Naive thymus-derived CD8-positive, alpha-beta T cell (primary cell): Measurements from ENCODE around the gene IGHMBP2. TPM values are rescaled to one million over a fixed set of nuclear protein-coding genes. Genes with fewer than 3 reads are reported as not detected.
"Not testable (repeated sequence)": the region's sequence is repeated elsewhere in the genome, so short reads cannot be mapped to it uniquely, and the experiment has no call there.

Experiments used
- ATAC-seq, 2 donors: fragments of 150-1000 bp; cut with Tn5 transposase in 1 of 2; sonication (Bioruptor Pico), chemical (Tn5 transposase) in 1 of 2; 1 replicate in 1 of 2; 2 replicates in 1 of 2; pipeline ENCODE4 v1.10.0; 2021; ENCODE audit warnings: mild to moderate bottlenecking in 2 of 2, moderate library complexity in 2 of 2
- POLR2A ChIA-PET: fragments of 350-600 bp; sonication (Branson Sonifier 250); formaldehyde crosslinking; loops from one replicate; lab custom pipeline; 2021; ENCODE audit warnings: antibody characterized with exemption; lab: Charles Lee
- DNase-seq, 10 donors: peaks; one replicate each; pipeline versions ENCODE4 v3.0.0 to v3.0.0-alpha.2; 2020 to 2022
- H3K27ac Mint-ChIP-seq, 10 donors: one replicate each; pipeline ENCODE4 v1.8.0; 2020 to 2022; ENCODE audit warnings: mild to moderate bottlenecking in 10 of 10, mixed read lengths in 10 of 10, moderate library complexity in 4 of 10, inconsistent platforms in 1 of 10
- H3K27me3 Mint-ChIP-seq, 5 donors: one replicate each; pipeline ENCODE4 v1.8.0; 2021 to 2022; ENCODE audit warnings: mixed read lengths in 5 of 5
- H3K36me3 Mint-ChIP-seq, 3 donors: one replicate each; pipeline ENCODE4 v1.8.0; 2020 to 2022; ENCODE audit warnings: mixed read lengths in 3 of 3, mild to moderate bottlenecking in 2 of 3, inconsistent platforms in 1 of 3
- H3K4me1 Mint-ChIP-seq, 4 donors: one replicate each; pipeline ENCODE4 v1.8.0; 2021 to 2022; ENCODE audit warnings: mixed read lengths in 4 of 4
- H3K4me3 Mint-ChIP-seq, 10 donors: one replicate each; pipeline ENCODE4 v1.8.0; 2020 to 2022; ENCODE audit warnings: mild to moderate bottlenecking in 10 of 10, mixed read lengths in 10 of 10, moderate library complexity in 6 of 10, inconsistent platforms in 1 of 10
- H3K9me3 Mint-ChIP-seq, 9 donors: one replicate each; pipeline ENCODE4 v1.8.0; 2020 to 2022; ENCODE audit warnings: mixed read lengths in 9 of 9, mild to moderate bottlenecking in 3 of 9, inconsistent platforms in 1 of 9, moderate library complexity in 1 of 9
- polyA plus RNA-seq, 3 donors: library from polyadenylated mRNA; unstranded; fragments of 300-500 nt; fragmentation: Illumina TruSeq; gene quantifications; one replicate each; pipeline ENCODE4 v1.2.3, GENCODE V29; 2021
- total RNA-seq, 8 experiments: library from RNA in 2 of 8; stranded (reverse) in 2 of 8; gene quantifications; one replicate each; pipeline ENCODE4 v1.2.3 and lab custom pipeline; 2021 to 2026

The IGHMBP2 gene
- total RNA-seq (10 to 100 TPM; 28.5 to 32.5 TPM), polyA plus RNA-seq (10 to 100 TPM in 1 of 3 donors, 1 to 10 TPM in 2; 5.1 to 10.5 (median 6.0) TPM), total RNA-seq (lab: John Stamatoyannopoulos, UW) (21.8 to 30.7 (median 28.6) reads per million in 6 experiments)

DNA sequence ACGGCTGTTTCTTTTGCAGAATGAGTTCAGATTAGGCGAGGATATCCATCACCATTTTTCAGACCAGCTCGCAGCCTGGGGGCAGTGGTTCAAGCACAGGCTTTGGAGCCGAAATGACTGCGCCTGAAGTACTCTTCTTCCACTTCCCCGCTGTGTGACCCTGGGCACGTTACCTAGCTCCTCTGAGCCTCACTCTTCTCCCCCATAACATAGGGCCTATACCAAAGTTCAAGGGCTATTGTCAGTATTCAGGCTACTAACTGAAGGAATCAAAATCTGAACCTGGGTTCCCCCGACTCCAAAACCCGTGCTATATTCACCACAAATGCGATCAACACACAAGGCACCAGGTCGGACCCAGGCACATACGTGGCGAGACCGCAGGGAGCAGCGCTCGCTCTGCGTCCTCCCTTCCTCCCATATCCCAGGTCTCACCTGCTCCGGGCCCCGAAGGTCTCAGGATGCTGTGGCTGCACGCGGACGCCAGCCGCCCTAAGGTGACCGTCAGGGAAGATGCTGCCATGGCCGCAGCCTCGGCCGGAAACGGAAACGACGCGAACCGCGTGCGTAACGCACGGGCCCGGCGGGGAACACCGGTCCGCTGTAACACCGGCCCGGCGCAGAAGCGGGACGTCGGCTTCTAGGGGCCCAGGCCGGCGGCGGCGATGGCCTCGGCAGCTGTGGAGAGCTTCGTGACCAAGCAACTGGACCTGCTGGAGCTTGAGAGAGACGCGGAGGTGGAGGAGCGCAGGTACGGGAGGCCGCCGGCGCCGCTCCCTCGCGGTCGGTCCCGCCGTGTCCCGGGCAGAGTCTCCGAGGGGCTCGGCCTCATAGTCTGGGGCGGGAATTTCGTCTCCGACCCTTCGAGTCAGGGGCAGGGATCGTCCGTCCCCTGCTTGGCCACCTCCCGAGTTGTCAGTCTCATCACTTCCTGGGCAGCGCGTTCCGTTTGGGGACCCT, at the start of gene IGHMBP2, which contains the start of gene MRPL21:
Gene IGHMBP2, plus strand, starts transcription at position 604 of the 960 bp plus-strand sequence. Its CDS starts 62 bp downstream, at position 666.
Gene MRPL21, minus strand, starts transcription at position 545 of the 960 bp plus-strand sequence. Its CDS starts 22 bp downstream, at position 523.
- Mint-ChIP-seq H3K36me3 (peaks cover 0 to 35% (median 5%) of the 10 kb centered on the region in 3 donors), H3K27me3 (no peaks in the 10 kb centered on the region), H3K27ac (peak within 1 kb of the TSS; percentile 88 to 98 (median 95)), H3K4me1 (peaks cover 36 to 49% (median 47%) of the 10 kb centered on the region in 4 donors), H3K4me3 (peak within 1 kb of the TSS; percentile 95 to 98 (median 98)), H3K9me3 (no peaks in the 10 kb centered on the region)
- ATAC-seq (peak; percentile 95), DNase-seq (peak; percentile 69 to 89 (median 82))
- POLR2A ChIA-PET = interaction anchor here (0.6 to 1.0 kb wide), 2 partner anchors 63 to 148 kb away, joined by 3 read pairs; no protein-coding TSS in a partner anchor

DNA sequence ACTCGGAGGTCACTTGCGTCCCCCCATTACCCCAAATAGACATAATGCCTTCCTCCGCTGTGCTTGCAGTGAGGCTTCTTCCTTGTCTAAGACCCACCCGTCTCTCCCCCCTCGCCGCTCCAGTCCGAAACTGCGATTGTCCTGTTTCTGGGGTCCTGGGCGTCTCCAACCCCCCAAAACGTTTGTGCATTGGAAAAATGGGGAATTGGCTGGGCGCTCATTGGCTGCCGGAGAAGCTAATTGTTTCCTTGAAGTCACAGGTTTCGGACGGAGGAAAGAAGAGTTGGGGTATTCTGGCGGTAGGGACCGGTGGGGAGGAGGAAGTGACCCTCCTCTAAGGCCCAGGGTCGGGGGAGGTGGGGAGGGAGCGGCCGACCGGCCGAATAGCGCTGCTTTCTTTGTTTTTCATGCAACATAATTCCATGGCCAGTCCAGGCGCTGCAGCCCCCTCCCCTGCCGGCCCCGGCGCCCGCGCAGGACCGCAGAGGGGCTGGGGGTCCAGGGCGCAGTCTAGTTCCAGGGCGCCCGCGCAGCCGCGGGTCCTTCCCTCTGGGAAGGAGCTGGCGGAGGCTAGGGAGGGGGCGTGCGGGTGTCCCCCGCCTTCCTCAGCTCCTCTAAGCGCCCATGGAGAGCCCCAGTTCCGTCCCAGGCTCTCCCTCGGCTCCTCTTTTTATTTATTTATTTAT, 49.3 kb upstream of the IGHMBP2 start:
- H3K27me3 Mint-ChIP-seq = peaks cover 14 to 22% (median 20%) of the 10 kb centered on the region in 5 donors
- peak; percentile 23 to 28 for ATAC-seq
- peaks cover 0 to 5% (median under 1%) of the 10 kb centered on the region in 4 donors for H3K4me1 Mint-ChIP-seq
- H3K9me3 Mint-ChIP-seq = peaks cover 0 to 3% (median 0%) of the 10 kb centered on the region in 9 donors
- POLR2A ChIA-PET = interaction anchor here (0.5 to 1.2 kb wide), 3 partner anchors 11 to 27 kb away, joined by 3 to 5 read pairs (median 3); no protein-coding TSS in a partner anchor
- DNase-seq = no peak
- no peak overlapping the region for H3K27ac Mint-ChIP-seq
- H3K36me3 Mint-ChIP-seq = peaks cover 0 to 2% (median 0%) of the 10 kb centered on the region in 3 donors
- peak overlapping the region in 8 of 10 donors; percentile 24 to 73 (median 56) for H3K4me3 Mint-ChIP-seq

DNA sequence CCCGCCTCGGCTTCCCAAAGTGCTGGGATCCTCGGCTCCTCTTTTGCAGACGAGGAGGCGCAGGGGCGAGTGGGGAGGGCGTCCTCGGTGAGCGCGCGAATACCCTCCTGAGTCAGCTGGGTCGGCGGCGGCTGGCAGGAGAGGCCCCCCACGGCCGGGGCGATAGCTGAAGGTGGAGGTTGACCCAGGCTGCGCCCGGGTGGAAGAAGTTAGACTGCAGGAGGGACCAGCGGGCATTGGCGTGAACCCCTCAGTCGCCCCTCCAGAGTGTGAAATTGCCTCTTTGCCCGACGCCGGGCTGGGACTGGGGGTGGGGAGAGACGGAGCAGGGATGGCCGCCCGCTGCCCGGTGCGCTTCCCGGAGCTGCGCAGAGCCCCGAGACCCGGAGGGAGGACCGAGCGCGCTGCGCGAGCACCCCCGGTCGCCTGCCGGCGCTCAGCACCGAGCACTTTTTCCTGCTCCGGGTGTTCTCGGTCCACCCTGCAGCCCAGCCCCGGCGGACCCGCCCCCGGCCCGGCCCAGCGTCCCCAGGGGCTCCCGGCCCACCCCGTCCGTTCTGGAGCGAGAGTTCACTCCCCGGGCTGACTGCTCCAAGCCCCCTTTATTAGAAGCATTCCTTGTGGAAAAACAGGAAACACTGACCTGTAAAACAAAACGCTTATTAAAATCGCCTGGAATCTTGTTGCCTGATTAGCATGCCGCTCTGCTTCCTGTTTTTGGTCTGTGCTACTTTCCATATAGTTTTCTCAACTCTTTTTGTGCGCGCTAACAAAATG, 48.3 kb upstream of the IGHMBP2 start:
- Mint-ChIP-seq H3K9me3 (peaks cover 0 to 3% (median 0%) of the 10 kb centered on the region in 9 donors), H3K4me1 (peaks cover 0 to 5% (median under 1%) of the 10 kb centered on the region in 4 donors), H3K27ac (peak overlapping the region in 2 of 10 donors; percentile 41 to 48), H3K4me3 (peak overlapping the region; percentile 64 to 83 (median 72)), H3K27me3 (peaks cover 14 to 22% (median 20%) of the 10 kb centered on the region in 5 donors), H3K36me3 (peaks cover 0 to 2% (median 0%) of the 10 kb centered on the region in 3 donors)
- ATAC-seq = peak; percentile 53 to 81
- POLR2A ChIA-PET = interaction anchor here (0.5 to 1.2 kb wide), 3 partner anchors 12 to 28 kb away, joined by 3 to 5 read pairs (median 3); no protein-coding TSS in a partner anchor
- DNase-seq = peak in 3 of 10 donors; percentile 13 to 23 (median 15)

DNA sequence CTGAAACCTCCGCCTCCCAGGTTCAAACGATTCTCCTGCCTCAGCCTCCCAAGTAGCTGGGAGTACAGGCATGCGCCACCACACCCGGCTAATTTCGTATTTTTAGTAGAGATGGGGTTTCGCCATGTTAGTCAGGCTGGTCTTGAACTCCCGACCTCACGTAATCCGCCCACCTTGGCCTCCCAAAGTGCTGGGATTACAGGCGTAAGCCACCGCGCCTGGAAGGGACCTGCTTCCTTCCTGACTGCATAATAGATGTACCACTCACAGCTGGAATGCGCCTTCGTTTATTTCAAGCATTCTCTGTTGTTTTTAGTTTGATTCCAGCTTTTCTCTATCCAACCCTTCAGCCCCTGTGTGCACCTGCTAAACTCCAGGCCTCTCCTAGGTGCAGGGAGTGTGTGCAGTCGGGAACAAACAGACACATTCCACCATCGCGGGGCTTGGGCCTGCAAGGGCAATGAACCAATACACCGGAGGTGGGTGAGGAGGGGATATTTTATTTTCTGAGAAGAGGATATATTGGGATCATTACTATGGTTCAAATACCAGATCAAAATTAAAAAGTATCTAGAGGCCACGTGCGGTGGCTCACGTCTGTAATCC, 47.2 kb upstream of the IGHMBP2 start:
- DNase-seq, ATAC-seq, H3K9me3 Mint-ChIP-seq, H3K36me3 Mint-ChIP-seq, H3K27ac Mint-ChIP-seq, POLR2A ChIA-PET, H3K4me1 Mint-ChIP-seq: not testable (repeated sequence)
- Mint-ChIP-seq H3K4me3 (peak overlapping the region in 6 of 10 donors; percentile 15 to 71 (median 26)), H3K27me3 (peaks cover 12 to 22% (median 20%) of the 10 kb centered on the region in 5 donors)

DNA sequence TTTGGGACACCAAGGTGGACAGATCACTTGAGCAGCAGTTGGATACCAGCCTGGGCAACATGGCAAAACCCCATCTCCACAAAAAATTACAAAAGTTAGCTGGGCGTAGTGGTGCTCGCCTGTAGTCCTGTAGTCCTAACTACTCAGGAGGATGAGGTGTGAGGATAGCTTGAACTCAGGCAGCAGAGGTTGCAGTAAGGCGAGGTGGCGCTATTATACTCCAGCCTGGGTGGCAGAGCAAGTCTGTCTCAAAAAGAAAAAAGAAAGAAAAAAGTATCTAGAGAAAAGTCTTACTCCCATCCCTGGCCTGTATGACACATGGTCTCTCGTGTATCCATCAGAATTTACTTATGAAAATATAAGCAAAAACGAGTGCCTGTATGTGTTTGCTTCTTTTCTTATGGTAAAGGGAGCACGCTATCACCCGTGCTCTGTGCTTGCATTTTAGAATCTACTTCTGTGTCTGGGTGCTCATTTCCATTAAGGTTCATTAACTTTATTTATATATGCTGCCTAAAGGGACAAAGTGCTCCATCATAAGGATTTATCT, 46.6 kb upstream of the IGHMBP2 start:
- no peak overlapping the region for H3K27ac Mint-ChIP-seq
- POLR2A ChIA-PET = no interaction called here

DNA sequence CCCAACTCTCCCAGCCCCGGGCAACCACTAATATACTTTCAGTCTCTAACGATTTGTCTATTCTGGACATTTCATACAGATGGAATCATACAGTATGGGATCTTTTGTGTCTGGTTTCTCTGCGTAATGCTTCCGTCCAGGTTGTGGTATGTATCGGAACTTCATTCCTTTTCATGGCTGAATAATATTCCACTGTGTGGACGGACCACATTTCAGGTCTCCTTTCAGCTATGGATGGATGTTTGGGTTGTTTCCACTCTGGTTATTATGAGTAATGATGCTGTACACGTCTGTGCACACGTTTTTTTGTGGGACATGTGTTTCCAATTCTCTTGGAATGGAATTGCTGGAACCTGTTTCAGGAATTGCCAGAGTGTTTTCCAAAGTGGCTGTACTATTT, 44.6 kb upstream of the IGHMBP2 start:
- Mint-ChIP-seq H3K4me3 (no peak overlapping the region), H3K27ac (no peak overlapping the region)
- ATAC-seq = no peak

More for the DNA sequence above, 46.6 kb upstream of the IGHMBP2 start:
- Mint-ChIP-seq H3K4me3 (peak overlapping the region in 1 of 10 donors; percentile 39), H3K4me1 (peaks cover 0 to 5% (median under 1%) of the 10 kb centered on the region in 4 donors), H3K36me3 (peaks cover 0 to 2% (median 0%) of the 10 kb centered on the region in 3 donors), H3K27me3 (peaks cover 12 to 22% (median 20%) of the 10 kb centered on the region in 5 donors), H3K9me3 (peaks cover 0 to 3% (median 0%) of the 10 kb centered on the region in 9 donors)
- no peak for DNase-seq
- no peak for ATAC-seq

DNA sequence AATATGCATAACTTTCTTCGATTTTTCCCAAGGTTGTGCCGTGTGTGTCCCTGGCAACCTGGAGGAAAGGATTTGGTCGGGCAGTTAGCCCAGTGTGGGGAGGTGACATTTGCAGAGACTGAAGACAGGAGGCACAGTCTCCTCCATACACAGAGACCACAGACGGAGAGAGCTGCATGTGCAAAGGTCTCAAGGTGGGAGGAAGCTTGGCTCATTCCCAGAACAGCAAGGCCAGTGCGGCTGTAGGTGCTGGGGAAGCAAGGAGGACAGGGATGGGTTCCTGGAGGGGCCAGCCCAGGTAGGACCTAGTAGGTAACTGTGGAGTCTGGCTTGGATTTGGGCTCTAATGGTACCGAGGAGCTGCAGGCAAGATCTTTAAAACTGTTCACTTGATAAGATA, 41.3 kb upstream of the IGHMBP2 start:
- no peaks in the 10 kb centered on the region for H3K4me1 Mint-ChIP-seq
- ATAC-seq = no peak
- peaks cover 0 to 10% (median 6%) of the 10 kb centered on the region in 3 donors for H3K36me3 Mint-ChIP-seq
- H3K9me3 Mint-ChIP-seq = peaks cover 0 to 15% (median 3%) of the 10 kb centered on the region in 9 donors
- peaks cover 0 to 8% (median 0%) of the 10 kb centered on the region in 5 donors for H3K27me3 Mint-ChIP-seq
- peak overlapping the region in 2 of 10 donors; percentile 73 to 76 for H3K27ac Mint-ChIP-seq
- H3K4me3 Mint-ChIP-seq = no peak overlapping the region
- POLR2A ChIA-PET = no interaction called here
- no peak for DNase-seq

More for the DNA sequence above, 44.6 kb upstream of the IGHMBP2 start:
- Mint-ChIP-seq H3K9me3 (peaks cover 0 to 15% (median 3%) of the 10 kb centered on the region in 9 donors), H3K4me1 (peaks cover 0 to 5% (median 0%) of the 10 kb centered on the region in 4 donors), H3K36me3 (peaks cover 0 to 8% (median 6%) of the 10 kb centered on the region in 3 donors), H3K27me3 (peaks cover 3 to 6% (median 5%) of the 10 kb centered on the region in 5 donors)
- no peak for DNase-seq
- POLR2A ChIA-PET = no interaction called here

DNA sequence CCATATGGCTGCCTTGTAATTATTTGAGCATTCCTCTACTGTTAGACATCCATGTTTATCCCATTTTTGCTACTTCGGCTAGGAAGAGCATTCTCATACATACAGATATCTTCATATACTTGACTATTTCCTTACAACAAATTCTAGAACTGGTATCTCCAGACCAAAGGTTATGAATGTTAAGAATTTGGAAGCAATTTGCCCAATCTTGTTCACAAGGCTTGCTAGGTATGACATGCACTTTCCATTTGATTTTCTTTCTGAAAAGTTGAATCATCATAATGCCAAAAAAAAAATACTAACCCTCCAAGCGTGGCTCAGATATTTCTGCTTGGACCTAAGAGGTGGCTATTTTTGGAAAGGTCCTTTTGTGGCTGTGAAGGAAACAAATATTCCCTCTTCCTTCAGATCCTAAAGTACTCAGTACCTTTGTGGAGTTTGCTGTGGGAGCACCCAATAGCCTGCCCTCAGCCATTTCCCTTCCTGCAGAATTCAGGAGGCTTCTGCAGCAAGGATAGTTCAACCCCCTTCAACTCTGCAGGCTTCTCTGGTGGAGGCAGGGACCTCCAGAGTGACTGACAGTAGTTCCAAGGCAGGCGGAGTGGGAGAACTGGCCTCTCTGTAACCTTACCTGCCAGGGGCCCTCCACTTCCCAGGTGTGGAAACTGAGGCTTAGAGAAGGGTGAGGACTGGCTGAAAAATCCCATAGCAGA, 40.0 kb upstream of the IGHMBP2 start:
- Mint-ChIP-seq H3K36me3 (peaks cover 0 to 10% (median 6%) of the 10 kb centered on the region in 3 donors), H3K27me3 (peaks cover 3 to 14% (median 7%) of the 10 kb centered on the region in 5 donors), H3K4me3 (no peak overlapping the region), H3K4me1 (peaks cover 0 to 4% (median 1%) of the 10 kb centered on the region in 4 donors), H3K27ac (no peak overlapping the region), H3K9me3 (peaks cover 0 to 15% (median 3%) of the 10 kb centered on the region in 9 donors)
- POLR2A ChIA-PET = no interaction called here
- DNase-seq (no peak), ATAC-seq (no peak)

DNA sequence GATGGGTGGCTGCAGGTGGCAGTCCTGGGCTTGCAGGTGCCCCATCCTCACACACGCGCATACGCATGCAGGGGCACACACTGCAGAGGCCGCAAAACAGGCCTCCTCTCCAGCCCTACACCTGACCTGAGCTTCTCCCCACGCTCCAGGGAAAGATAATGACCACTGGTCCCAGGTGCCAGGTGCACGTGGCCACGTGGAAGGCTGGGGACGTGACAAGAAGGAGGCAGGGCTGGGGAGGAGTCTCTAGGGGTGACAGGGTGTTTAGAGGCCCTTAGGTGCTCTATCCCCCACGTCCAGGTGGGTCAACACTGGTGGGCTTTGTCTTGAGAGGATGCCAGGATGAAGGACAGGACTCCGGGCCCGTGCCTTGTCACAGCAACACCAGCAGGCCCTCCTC, 38.5 kb upstream of the IGHMBP2 start:
- H3K27me3 Mint-ChIP-seq = peaks cover 11 to 25% (median 20%) of the 10 kb centered on the region in 5 donors
- peaks cover 3 to 10% (median 6%) of the 10 kb centered on the region in 3 donors for H3K36me3 Mint-ChIP-seq
- ATAC-seq (no peak), DNase-seq (no peak)
- POLR2A ChIA-PET = no interaction called here
- no peak overlapping the region for H3K4me3 Mint-ChIP-seq
- peaks cover 0 to 15% (median 3%) of the 10 kb centered on the region in 9 donors for H3K9me3 Mint-ChIP-seq
- H3K4me1 Mint-ChIP-seq = peaks cover 8 to 18% (median 10%) of the 10 kb centered on the region in 4 donors
- no peak overlapping the region for H3K27ac Mint-ChIP-seq

DNA sequence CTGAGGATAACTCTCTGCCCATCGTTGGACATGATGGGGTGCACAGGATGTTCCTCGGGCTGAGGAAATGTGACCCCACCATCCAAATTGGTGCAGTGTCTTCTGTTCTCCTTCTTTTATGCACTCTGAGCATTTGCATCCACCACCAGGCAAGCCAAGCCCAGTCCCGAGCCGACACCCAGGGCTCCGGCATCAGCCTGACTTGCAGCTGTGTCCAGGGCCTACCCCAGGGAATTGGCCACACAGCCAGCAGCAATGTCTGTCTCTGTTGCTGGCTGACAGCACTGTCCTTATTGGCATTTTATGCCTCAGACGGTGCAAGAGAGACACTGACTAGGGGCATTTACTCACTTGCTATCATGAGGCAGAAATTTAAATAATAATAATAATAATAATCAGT, 36.6 kb upstream of the IGHMBP2 start:
- Mint-ChIP-seq H3K4me1 (peaks cover 10 to 20% (median 11%) of the 10 kb centered on the region in 4 donors), H3K4me3 (no peak overlapping the region), H3K27ac (no peak overlapping the region), H3K9me3 (peaks cover 0 to 15% (median 3%) of the 10 kb centered on the region in 9 donors), H3K27me3 (peaks cover 13 to 30% (median 22%) of the 10 kb centered on the region in 5 donors), H3K36me3 (peaks cover 3 to 10% (median 6%) of the 10 kb centered on the region in 3 donors)
- DNase-seq (no peak), ATAC-seq (no peak)
- POLR2A ChIA-PET = no interaction called here
